ENCODE results near the gene ZNF189. TPM values are rescaled to one million over a fixed set of nuclear protein-coding genes. Genes with fewer than 3 reads are reported as not detected.

The ZNF189 gene
- total and polyA plus RNA-seq, 2 of the 4 experiments (the other 2 are of a cell fraction): 5.9 to 19.9 TPM

DNA sequence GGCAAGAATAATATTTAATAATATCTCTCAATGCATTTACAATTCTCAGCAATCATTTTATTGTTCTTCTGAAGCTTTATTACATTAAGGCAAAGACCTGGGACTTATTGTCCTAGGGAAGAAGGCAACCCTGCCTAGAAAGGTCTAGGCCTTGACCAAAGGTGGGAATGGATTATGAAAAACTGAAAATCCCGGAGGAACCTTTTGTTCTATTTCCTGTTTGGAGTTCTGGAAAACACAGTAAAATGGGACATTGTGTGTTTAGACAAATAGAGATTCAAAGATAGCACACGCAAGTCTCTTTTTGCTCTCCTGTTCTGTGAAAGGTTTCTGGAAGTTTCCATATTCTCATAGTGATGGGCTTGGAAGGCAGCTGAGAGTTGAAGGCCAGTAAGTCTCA lies 45.0 kb upstream of the ZNF189 start:
- Histone ChIP-seq H4K5ac (ENCODE audit: low read depth, low read length) (no peak overlapping the region), H4K20me1 (ENCODE audit: insufficient read depth, low read length) (no peaks in the 10 kb centered on the region), H3K18ac (ENCODE audit: low read depth, low read length) (no peak overlapping the region), H2BK20ac (ENCODE audit: low read depth, low read length) (no peak overlapping the region), H3K79me1 (ENCODE audit: low read depth in 1 of 2, low read length in 2 of 2) (no peaks in the 10 kb centered on the region), H3K56ac (ENCODE audit: extremely low read depth, insufficient read depth, low read length) (no peak overlapping the region), H3K4me3 (ENCODE audit: insufficient read depth, low read depth, low read length) (no peak overlapping the region), H3K9ac (ENCODE audit: low read depth, low read length) (no peak overlapping the region), H2AFZ (replicated peaks; ENCODE audit: low read length, poor library complexity) (no peak overlapping the region), H2BK5ac (ENCODE audit: low read depth, low read length, poor library complexity, severe bottlenecking) (no peak overlapping the region), H3K27ac (ENCODE audit: insufficient read depth, low read length) (no peak overlapping the region), H4K91ac (ENCODE audit: insufficient read depth, low read depth, low read length) (no peak overlapping the region), H2BK15ac (ENCODE audit: low read depth, low read length) (no peak overlapping the region), H2BK120ac (ENCODE audit: low read depth, low read length) (no peak overlapping the region), H3K4ac (ENCODE audit: low read depth, low read length) (no peak overlapping the region), H3K27me3 (ENCODE audit: control insufficient read depth, insufficient read depth, low read length) (no peaks in the 10 kb centered on the region), H4K8ac (ENCODE audit: low read depth in 2 of 2, low read length in 2 of 2) (no peak overlapping the region), H3K23ac (ENCODE audit: low read depth, low read length) (no peak overlapping the region), H3K14ac (replicated peaks; ENCODE audit: low read depth, low read length) (no peak overlapping the region), H3K4me2 (ENCODE audit: low read depth, low read length) (no peak overlapping the region), H3K4me1 (ENCODE audit: control insufficient read depth, insufficient read depth, low read length) (no peaks in the 10 kb centered on the region), H3K9me3 (ENCODE audit: control insufficient read depth, insufficient read depth, low read length) (no peaks in the 10 kb centered on the region), H2AK5ac (ENCODE audit: low read depth, low read length) (no peak overlapping the region), H3K36me3 (ENCODE audit: control insufficient read depth, insufficient read depth, low read length) (no peaks in the 10 kb centered on the region), H2AK9ac (replicated peaks; ENCODE audit: low read depth, low read length, poor library complexity) (no peak overlapping the region), H3K9me1 (ENCODE audit: insufficient read depth, low read length) (no peaks in the 10 kb centered on the region)
- no TSS peak for BruUV-seq (replicated peaks)
- intact Hi-C loops (cut with micrococcal nuclease) (no loop called here), dilution Hi-C loops (cut with HindIII; ENCODE audit: low sequenced_read_pairs, unreplicated experiment) (no loop called here), in situ Hi-C loops (cut with MboI; ENCODE audit: low sequenced_read_pairs) (no loop called here)
- DNase-seq (no peak), ATAC-seq (ENCODE audit: low read depth) (no peak)
- TF ChIP-seq RCOR1 (IDR thresholded peaks at IDR 0.05; ENCODE audit: insufficient replicate concordance, low read length): no peak
- TF ChIP-seq, protein P1, sequence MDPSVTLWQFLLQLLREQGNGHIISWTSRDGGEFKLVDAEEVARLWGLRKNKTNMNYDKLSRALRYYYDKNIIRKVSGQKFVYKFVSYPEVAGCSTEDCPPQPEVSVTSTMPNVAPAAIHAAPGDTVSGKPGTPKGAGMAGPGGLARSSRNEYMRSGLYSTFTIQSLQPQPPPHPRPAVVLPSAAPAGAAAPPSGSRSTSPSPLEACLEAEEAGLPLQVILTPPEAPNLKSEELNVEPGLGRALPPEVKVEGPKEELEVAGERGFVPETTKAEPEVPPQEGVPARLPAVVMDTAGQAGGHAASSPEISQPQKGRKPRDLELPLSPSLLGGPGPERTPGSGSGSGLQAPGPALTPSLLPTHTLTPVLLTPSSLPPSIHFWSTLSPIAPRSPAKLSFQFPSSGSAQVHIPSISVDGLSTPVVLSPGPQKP (IDR thresholded peaks at IDR 0.05; ENCODE audit: borderline replicate concordance, low read depth, low read length): no peak
- no peak for TF ChIP-seq RFX5 (IDR thresholded peaks at IDR 0.05; ENCODE audit: low read depth, low read length)
- no peak for TF ChIP-seq POLR2A (IDR thresholded peaks at IDR 0.05; ENCODE audit: low read depth, low read length)
- TF ChIP-seq FOS (IDR thresholded peaks at IDR 0.05; ENCODE audit: low read depth, low read length): no peak
- TF ChIP-seq MAZ (IDR thresholded peaks at IDR 0.05; ENCODE audit: borderline replicate concordance, low read depth, low read length): no peak
- TF ChIP-seq MXI1 (IDR thresholded peaks at IDR 0.05; ENCODE audit: borderline replicate concordance, low read depth, low read length): no peak
- no peak for TF ChIP-seq SMC3 (IDR thresholded peaks at IDR 0.05; ENCODE audit: low read depth, low read length)
- TF ChIP-seq, protein P2, sequence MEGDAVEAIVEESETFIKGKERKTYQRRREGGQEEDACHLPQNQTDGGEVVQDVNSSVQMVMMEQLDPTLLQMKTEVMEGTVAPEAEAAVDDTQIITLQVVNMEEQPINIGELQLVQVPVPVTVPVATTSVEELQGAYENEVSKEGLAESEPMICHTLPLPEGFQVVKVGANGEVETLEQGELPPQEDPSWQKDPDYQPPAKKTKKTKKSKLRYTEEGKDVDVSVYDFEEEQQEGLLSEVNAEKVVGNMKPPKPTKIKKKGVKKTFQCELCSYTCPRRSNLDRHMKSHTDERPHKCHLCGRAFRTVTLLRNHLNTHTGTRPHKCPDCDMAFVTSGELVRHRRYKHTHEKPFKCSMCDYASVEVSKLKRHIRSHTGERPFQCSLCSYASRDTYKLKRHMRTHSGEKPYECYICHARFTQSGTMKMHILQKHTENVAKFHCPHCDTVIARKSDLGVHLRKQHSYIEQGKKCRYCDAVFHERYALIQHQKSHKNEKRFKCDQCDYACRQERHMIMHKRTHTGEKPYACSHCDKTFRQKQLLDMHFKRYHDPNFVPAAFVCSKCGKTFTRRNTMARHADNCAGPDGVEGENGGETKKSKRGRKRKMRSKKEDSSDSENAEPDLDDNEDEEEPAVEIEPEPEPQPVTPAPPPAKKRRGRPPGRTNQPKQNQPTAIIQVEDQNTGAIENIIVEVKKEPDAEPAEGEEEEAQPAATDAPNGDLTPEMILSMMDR (conservative IDR thresholded peaks at IDR 0.05; ENCODE audit: low read depth, low read length): no peak
- TF ChIP-seq CEBPB (IDR thresholded peaks at IDR 0.05; ENCODE audit: low read depth, low read length): no peak
- no peak for TF ChIP-seq NFE2L2 (IDR thresholded peaks at IDR 0.05; ENCODE audit: low read depth, low read length)
- TF ChIP-seq, protein P3, sequence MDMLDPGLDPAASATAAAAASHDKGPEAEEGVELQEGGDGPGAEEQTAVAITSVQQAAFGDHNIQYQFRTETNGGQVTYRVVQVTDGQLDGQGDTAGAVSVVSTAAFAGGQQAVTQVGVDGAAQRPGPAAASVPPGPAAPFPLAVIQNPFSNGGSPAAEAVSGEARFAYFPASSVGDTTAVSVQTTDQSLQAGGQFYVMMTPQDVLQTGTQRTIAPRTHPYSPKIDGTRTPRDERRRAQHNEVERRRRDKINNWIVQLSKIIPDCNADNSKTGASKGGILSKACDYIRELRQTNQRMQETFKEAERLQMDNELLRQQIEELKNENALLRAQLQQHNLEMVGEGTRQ (IDR thresholded peaks at IDR 0.05; ENCODE audit: low read depth, low read length): no peak
- TF ChIP-seq BHLHE40 (IDR thresholded peaks at IDR 0.05; ENCODE audit: low read depth, low read length): no peak
- no peak for TF ChIP-seq MAFK (IDR thresholded peaks at IDR 0.05; ENCODE audit: low read depth, low read length)
- no peak for TF ChIP-seq RAD21 (IDR thresholded peaks at IDR 0.05; ENCODE audit: low read length)
- TF ChIP-seq CHD1 (IDR thresholded peaks at IDR 0.05; ENCODE audit: low read depth, low read length): no peak
- CTCF ChIA-PET: no interaction called here
- WGBS, 2 experiments (ENCODE audit: extremely low coverage in 2 of 2, insufficient read length in 1 of 2): 43% methylated on average over 1 of the region's 2 CpGs; no CpG with 5 or more reads in 1 of the 2 experiments
- POLR2A ChIA-PET (ENCODE audit: unreplicated experiment): no interaction called here

All from IMR-90 (cell line).